Measurements from ENCODE around the gene WNK3.

DNA sequence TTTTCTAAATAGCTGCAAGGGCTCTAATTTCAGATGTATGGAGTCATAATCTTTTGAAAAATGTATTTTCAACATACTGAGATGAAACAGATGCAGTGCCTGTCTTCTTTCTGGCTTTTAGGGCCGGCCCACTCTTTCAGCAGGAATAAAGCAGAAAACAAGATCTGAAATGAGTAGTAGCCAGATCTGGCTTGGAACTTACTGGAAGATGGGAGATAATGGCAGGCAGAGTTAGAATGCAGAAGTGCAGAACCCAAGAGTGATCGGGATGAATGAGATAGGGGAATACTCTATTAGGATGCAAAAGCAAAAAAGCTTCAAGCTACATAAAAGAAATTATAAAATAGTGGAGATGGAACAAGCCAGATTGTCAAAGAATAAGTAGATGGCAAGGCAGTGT lies 173.4 kb downstream of the WNK3 start:
- TF ChIP-seq, protein P1, sequence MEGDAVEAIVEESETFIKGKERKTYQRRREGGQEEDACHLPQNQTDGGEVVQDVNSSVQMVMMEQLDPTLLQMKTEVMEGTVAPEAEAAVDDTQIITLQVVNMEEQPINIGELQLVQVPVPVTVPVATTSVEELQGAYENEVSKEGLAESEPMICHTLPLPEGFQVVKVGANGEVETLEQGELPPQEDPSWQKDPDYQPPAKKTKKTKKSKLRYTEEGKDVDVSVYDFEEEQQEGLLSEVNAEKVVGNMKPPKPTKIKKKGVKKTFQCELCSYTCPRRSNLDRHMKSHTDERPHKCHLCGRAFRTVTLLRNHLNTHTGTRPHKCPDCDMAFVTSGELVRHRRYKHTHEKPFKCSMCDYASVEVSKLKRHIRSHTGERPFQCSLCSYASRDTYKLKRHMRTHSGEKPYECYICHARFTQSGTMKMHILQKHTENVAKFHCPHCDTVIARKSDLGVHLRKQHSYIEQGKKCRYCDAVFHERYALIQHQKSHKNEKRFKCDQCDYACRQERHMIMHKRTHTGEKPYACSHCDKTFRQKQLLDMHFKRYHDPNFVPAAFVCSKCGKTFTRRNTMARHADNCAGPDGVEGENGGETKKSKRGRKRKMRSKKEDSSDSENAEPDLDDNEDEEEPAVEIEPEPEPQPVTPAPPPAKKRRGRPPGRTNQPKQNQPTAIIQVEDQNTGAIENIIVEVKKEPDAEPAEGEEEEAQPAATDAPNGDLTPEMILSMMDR (IDR thresholded peaks at IDR 0.05), result no peak
- no peak for TF ChIP-seq EZH2 (IDR thresholded peaks at IDR 0.05; ENCODE audit: borderline replicate concordance, insufficient read depth, low read depth, low read length, poor library complexity, severe bottlenecking)
